HEK293 (cell line): ENCODE measurements around the gene DAPK2.

ENCODE experiments used
- GLI4 ChIP-seq: fragments of 450-650 bp; formaldehyde crosslinking; IDR thresholded peaks from 2 replicates; pipeline ENCODE4 v1.5.1; 2016; ENCODE audit warnings: missing biosample characterization, missing genetic modification characterization
- ZBTB20 ChIP-seq: fragments of 450-650 bp; formaldehyde crosslinking; IDR thresholded peaks from 2 replicates; pipeline ENCODE4 v1.5.1; 2016; ENCODE audit warnings: missing biosample characterization, missing genetic modification characterization
- TF ChIP-seq, protein P1 (sequence below): fragments of 450-650 bp; formaldehyde crosslinking; IDR thresholded peaks from 2 replicates; pipeline ENCODE4 v1.5.1; 2016; ENCODE audit warnings: missing biosample characterization, missing genetic modification characterization

DNA sequence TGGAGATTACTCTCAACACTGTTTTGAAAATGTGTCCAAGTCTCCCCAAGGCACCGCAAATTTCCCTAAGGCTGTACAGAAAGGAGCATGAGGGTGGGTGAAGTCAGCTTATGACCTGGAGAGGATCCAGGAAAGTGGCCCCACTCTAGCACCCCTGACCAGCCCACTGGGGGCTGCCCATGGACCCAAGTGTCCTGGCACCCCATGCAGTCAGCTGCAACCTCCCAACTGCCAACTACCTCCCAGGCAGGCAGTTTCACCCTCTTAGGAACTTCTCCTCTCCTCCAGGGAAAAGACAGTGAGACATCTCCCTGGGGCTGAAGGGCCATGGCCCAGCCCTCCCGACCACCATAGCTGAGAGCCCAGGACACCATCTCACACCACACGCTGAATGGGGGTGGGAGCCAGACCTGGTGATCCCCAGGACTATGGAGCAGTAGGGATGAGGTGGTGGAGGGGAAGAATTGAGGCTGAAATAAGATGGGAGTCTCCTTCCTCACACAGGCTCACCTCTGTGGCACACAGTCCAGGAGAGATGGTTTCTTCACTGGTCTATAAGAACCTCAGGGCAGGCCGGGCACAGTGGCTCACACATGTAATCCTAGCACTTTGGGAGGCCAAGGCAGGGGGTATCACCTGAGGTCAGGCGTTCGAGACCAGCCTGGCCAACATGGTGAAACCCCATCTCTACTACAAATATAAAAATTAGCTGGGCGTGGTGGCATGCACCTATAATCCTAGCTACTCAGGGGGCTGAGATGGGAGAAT is 104.4 kb downstream of the DAPK2 start:
- TF ChIP-seq, protein P1, sequence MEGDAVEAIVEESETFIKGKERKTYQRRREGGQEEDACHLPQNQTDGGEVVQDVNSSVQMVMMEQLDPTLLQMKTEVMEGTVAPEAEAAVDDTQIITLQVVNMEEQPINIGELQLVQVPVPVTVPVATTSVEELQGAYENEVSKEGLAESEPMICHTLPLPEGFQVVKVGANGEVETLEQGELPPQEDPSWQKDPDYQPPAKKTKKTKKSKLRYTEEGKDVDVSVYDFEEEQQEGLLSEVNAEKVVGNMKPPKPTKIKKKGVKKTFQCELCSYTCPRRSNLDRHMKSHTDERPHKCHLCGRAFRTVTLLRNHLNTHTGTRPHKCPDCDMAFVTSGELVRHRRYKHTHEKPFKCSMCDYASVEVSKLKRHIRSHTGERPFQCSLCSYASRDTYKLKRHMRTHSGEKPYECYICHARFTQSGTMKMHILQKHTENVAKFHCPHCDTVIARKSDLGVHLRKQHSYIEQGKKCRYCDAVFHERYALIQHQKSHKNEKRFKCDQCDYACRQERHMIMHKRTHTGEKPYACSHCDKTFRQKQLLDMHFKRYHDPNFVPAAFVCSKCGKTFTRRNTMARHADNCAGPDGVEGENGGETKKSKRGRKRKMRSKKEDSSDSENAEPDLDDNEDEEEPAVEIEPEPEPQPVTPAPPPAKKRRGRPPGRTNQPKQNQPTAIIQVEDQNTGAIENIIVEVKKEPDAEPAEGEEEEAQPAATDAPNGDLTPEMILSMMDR (tag by site-specific recombination) = no peak
- TF ChIP-seq GLI4 (tag by site-specific recombination) (no peak), ZBTB20 (tag by site-specific recombination) (no peak)
